ENCODE results near the gene MTCH1. TPM values are rescaled to one million over a fixed set of nuclear protein-coding genes. Genes with fewer than 3 reads are reported as not detected.

Gene MTCH1
- total RNA-seq, 1 donor from 2014 or later = 175 TPM

DNA sequence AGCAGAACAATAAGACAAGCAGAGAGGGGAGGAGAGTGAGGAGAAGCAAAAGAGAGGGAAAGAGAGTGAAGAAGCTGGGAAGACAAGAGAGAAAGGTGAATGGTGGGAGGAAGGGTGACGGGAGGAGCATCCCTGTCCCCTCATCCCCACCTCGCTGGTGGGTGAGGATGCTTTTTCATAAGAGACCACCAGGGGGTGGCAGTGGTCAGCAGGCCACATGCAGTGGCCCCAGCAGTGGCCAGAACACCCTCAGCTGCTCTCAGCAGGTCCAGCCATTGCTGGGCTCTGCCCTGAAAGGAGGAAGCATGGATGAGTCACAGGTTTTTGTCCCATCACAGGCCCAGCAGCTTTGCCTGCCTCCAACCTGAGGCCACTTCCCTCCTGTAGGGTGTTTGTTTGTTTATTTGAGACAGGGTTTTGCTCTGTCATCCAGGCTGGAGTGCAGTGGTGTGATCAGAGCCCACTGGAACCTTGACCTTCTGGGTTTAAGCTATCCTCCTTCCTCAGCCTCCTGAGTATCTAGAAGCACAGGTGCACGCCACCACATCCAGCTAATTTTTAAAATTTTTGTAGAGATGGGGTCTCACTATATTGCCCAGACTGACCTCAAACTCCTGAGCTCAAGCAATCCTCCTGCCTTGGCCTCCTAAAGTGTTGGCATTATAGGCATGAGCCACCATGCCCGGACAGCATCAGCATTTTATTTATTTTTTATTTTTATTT lies 43.4 kb upstream of the MTCH1 start:
- Histone ChIP-seq H3K27me3 (no peaks in the 10 kb centered on the region), H3K36me3 (no peaks in the 10 kb centered on the region), H3K9me3 (peaks cover 0 to 3% of the 10 kb centered on the region in 2 donors), H3K4me1 (no peaks in the 10 kb centered on the region), H3K27ac (no peak overlapping the region), H3K4me3 (no peak overlapping the region)
- TF ChIP-seq, protein P1, sequence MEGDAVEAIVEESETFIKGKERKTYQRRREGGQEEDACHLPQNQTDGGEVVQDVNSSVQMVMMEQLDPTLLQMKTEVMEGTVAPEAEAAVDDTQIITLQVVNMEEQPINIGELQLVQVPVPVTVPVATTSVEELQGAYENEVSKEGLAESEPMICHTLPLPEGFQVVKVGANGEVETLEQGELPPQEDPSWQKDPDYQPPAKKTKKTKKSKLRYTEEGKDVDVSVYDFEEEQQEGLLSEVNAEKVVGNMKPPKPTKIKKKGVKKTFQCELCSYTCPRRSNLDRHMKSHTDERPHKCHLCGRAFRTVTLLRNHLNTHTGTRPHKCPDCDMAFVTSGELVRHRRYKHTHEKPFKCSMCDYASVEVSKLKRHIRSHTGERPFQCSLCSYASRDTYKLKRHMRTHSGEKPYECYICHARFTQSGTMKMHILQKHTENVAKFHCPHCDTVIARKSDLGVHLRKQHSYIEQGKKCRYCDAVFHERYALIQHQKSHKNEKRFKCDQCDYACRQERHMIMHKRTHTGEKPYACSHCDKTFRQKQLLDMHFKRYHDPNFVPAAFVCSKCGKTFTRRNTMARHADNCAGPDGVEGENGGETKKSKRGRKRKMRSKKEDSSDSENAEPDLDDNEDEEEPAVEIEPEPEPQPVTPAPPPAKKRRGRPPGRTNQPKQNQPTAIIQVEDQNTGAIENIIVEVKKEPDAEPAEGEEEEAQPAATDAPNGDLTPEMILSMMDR (IDR thresholded peaks at IDR 0.05) = peak; percentile 41 to 62 (median 61)
- DNase-seq (ENCODE audit: low spot score in 2 of 2) = peak; percentile 62 to 83
- intact Hi-C loops (cut with DNase I) = loop anchor here (1.0 kb wide), 1 partner anchor 181 kb away; no protein-coding TSS in a partner anchor

DNA sequence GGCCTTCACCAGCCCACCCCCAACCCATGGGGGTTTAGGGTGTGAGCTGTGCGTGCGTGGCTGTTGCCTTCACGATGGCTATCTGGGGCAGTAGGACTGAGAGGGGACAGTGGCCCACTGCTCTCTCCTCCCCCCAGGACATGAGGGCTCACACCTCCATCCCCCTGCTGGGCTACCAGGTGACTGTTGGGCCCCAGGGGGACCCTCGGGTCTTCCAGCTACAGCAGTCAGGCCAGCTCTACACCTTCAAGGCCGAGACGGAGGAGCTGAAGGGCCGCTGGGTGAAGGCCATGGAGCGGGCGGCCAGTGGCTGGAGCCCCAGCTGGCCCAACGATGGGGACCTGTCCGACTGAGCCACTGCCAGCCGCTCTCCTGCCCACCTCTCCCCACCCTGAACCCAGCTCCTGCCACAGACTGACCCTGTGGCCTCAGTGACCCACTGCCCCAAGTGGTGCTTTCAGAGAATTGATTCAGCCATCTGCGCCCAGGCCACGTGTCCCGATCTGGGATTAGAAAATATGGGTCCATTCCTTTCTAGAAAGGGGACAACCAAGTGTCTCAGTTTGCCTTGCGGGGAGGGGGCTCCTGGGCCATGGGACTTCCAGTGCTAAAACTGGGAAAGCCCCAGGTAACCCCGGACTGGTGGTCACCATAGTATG lies 41.9 kb upstream of the MTCH1 start:
- no peaks in the 10 kb centered on the region for H3K4me1 ChIP-seq
- intact Hi-C loops (cut with DNase I) = no loop called here
- no peak for DNase-seq (ENCODE audit: low spot score in 2 of 2)
- H3K27ac ChIP-seq = no peak overlapping the region
- TF ChIP-seq, protein P1 (IDR thresholded peaks at IDR 0.05) = no peak
- H3K36me3 ChIP-seq = no peaks in the 10 kb centered on the region
- no peak overlapping the region for H3K4me3 ChIP-seq
- peaks cover 0 to 3% of the 10 kb centered on the region in 2 donors for H3K9me3 ChIP-seq
- no peaks in the 10 kb centered on the region for H3K27me3 ChIP-seq

DNA sequence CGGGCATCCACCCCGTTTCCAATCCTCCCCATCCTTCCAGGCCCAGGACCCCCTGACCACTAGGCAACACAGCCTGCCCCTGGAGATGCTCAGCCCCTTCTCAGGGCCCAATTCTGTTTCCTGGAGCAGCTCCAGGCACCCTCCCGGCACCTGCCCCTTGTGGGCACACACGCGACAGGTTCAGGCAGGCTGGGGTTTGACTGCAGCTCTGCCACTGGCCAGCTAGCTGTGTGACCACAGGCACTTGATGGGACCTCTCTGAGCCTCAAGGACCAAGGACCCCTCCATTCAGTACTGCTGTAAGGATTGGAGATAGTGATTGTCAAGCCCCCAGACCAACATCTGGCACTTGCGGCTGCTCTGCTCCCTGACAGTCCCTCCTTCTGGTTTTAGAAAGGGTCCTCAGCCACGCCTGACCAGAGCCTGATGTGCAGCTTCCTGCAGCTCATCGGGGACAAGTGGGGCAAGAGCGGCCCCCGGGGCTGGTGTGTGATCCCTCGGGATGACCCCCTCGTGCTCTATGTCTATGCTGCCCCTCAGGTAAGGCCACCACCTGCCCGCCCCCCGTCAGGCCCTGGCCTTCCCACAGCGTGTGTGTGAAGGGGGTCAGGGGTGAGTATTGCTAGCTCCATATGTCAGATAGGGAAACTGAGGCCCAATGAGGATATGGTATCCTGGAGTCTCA lies 41.2 kb upstream of the MTCH1 start:
- TF ChIP-seq, protein P1 (IDR thresholded peaks at IDR 0.05) = no peak
- DNase-seq (ENCODE audit: low spot score in 2 of 2) = no peak
- no peak overlapping the region for H3K4me3 ChIP-seq
- H3K36me3 ChIP-seq = no peaks in the 10 kb centered on the region
- H3K27ac ChIP-seq = no peak overlapping the region
- peaks cover 0 to 3% of the 10 kb centered on the region in 2 donors for H3K9me3 ChIP-seq
- intact Hi-C loops (cut with DNase I) = no loop called here
- H3K4me1 ChIP-seq = no peaks in the 10 kb centered on the region
- no peaks in the 10 kb centered on the region for H3K27me3 ChIP-seq

DNA sequence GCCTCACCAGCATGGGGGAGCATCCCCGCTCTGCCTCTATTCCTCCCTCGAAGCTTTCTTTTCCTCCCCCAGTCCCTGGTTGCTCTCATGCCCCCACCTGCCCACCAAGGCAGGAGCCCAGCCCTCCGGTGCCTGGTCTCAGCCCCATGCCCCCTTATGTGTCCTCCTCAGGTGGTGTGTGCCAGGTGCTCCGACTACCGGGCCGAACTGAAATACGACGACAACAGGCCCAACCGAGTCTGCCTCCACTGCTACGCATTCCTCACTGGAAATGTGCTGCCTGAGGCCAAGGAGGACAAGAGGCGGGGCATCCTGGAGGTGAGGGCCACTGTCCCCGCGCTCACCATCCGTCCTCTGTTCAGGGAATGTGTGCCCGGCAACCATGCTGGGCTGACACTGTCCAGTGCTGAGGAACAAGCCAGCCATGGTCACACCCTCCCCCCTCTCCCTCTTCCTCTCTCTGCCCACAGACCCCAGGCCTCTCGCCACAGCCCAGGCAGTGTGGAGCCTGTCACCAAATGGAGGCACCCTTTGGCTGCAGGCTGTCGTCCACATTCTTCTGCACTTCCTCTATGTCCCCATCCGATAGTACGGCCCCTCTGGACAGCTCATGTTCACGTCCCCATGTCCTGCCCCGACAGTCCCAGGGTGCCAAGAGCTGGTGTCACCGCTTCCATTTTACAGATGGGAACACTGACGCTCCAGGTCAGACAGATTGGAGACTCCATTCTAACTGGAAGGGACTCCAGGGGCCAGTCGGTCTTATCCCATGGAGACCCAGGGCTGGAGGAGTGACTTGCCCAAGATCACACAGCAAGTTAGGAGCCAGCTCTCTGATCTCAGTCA lies 39.8 kb upstream of the MTCH1 start:
- no peaks in the 10 kb centered on the region for H3K27me3 ChIP-seq
- no peaks in the 10 kb centered on the region for H3K4me1 ChIP-seq
- no peaks in the 10 kb centered on the region for H3K36me3 ChIP-seq
- no peak for DNase-seq (ENCODE audit: low spot score in 2 of 2)
- H3K9me3 ChIP-seq = peaks cover 0 to 3% of the 10 kb centered on the region in 2 donors
- TF ChIP-seq, protein P1 (IDR thresholded peaks at IDR 0.05) = no peak
- intact Hi-C loops (cut with DNase I) = no loop called here
- no peak overlapping the region for H3K27ac ChIP-seq
- no peak overlapping the region for H3K4me3 ChIP-seq

DNA sequence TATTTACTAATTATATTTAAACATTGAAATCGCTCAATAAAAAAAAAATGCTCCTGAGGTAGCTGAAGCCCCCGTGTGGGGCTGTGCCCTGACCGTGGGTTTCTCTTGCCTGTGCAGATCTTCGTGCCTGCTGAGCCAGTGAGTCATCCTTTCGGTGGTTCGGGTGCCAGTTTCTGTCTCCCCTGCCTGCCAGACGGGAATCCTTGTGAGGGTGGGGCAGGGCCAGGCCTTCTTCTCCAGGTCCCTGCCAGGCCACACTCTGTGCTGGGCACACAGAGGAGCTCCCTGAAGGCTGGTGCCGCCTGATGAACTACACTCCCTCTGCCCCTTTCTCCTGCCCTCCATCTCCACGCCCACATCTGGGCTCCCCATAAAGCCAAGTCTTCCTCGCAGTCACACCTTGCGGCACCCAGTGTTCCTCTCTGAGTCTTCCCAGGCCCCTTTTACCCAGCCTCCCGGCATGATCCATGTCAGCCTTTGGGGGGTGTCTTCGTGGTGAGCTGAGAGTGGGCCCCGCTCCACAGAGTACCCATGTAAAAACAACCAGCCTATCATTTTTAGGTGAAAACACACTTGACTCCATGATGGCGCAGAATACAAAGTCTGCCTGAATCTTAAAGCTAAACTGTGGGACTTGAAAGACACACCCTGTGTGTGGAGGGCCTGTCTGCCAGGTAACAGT lies 38.8 kb upstream of the MTCH1 start:
- intact Hi-C loops (cut with DNase I) = no loop called here

More for the DNA sequence above, 38.8 kb upstream of the MTCH1 start:
- Histone ChIP-seq H3K9me3 (no peaks in the 10 kb centered on the region), H3K4me1 (no peaks in the 10 kb centered on the region), H3K4me3 (no peak overlapping the region), H3K36me3 (no peaks in the 10 kb centered on the region), H3K27ac (no peak overlapping the region), H3K27me3 (no peaks in the 10 kb centered on the region)
- TF ChIP-seq, protein P1 (IDR thresholded peaks at IDR 0.05) = no peak
- DNase-seq (ENCODE audit: low spot score in 2 of 2) = no peak
